HEK293 (cell line): ENCODE results near the gene INPP5D.

ENCODE experiments used
- CTCF ChIA-PET: fragments of 350-600 bp; formaldehyde crosslinking; extraction: SDS; loops from one replicate; lab custom pipeline; 2021; ENCODE audit warnings: antibody characterized with exemption; lab: Yijun Ruan, JAX
- POLR2A ChIA-PET: fragments of 300-600 bp; formaldehyde crosslinking; extraction: SDS; loops from one replicate; lab custom pipeline; 2020; ENCODE audit warnings: antibody characterized with exemption, inconsistent platforms; lab: Yijun Ruan, JAX
- H3K27ac ChIP-seq: fragments of 200-500 bp; sonication (Bioruptor generic); 2 replicates; pipeline ENCODE4 v1.5.1; 2014; ENCODE audit warnings: low read depth, low read length, control low read depth, inconsistent platforms; ENCODE audit errors: extremely low read depth
- H3K36me3 ChIP-seq, 2 experiments: fragments of 200-500 bp in 1 of 2; sonication (Bioruptor generic) in 1 of 2; 1 replicate in 1 of 2; 2 replicates in 1 of 2; pipeline ENCODE4 v1.5.1; 2014 to 2017; ENCODE audit warnings: inconsistent platforms in 2 of 2, low read length in 2 of 2; ENCODE audit not compliant: control insufficient read depth in 2 of 2, insufficient read depth in 1 of 2
- H3K4me1 ChIP-seq: fragments of 200-500 bp; sonication (Bioruptor generic); 2 replicates; pipeline ENCODE4 v1.5.1; 2014; ENCODE audit warnings: mild to moderate bottlenecking, low read length, inconsistent platforms; ENCODE audit not compliant: control insufficient read depth, insufficient read depth
- H3K4me3 ChIP-seq: 2 replicates; pipeline ENCODE4 v1.5.1; 2011; ENCODE audit warnings: low read depth, mild to moderate bottlenecking, control low read depth, low read length, moderate library complexity
- H3K9me3 ChIP-seq: fragments of 200-500 bp; sonication (Bioruptor generic); 2 replicates; pipeline ENCODE4 v1.5.1; 2014; ENCODE audit warnings: low read depth, low read length, inconsistent platforms; ENCODE audit not compliant: control insufficient read depth, insufficient read depth
- SCRT1 ChIP-seq: fragments of 450-650 bp; formaldehyde crosslinking; IDR thresholded peaks from 2 replicates; pipeline ENCODE4 v1.5.1; 2016; ENCODE audit warnings: missing biosample characterization, missing genetic modification characterization, borderline replicate concordance
- SCRT2 ChIP-seq: fragments of 450-650 bp; formaldehyde crosslinking; IDR thresholded peaks from 2 replicates; pipeline ENCODE4 v1.5.1; 2016; ENCODE audit warnings: missing biosample characterization, missing genetic modification characterization
- ZNF132 ChIP-seq: fragments of 450-650 bp; formaldehyde crosslinking; IDR thresholded peaks from 2 replicates; pipeline ENCODE4 v1.5.1; 2017; ENCODE audit warnings: missing biosample characterization, missing genetic modification characterization, borderline replicate concordance
- ZNF341 ChIP-seq: fragments of 450-650 bp; formaldehyde crosslinking; IDR thresholded peaks from 2 replicates; pipeline ENCODE4; 2016; ENCODE audit warnings: low read depth, missing biosample characterization, missing genetic modification characterization
- ZNF621 ChIP-seq: fragments of 450-650 bp; formaldehyde crosslinking; IDR thresholded peaks from 2 replicates; pipeline ENCODE4 v1.5.1; 2017; ENCODE audit warnings: missing biosample characterization, missing genetic modification characterization
- ZNF629 ChIP-seq: fragments of 450-650 bp; formaldehyde crosslinking; IDR thresholded peaks from 2 replicates; pipeline ENCODE4 v1.5.1; 2017; ENCODE audit warnings: missing biosample characterization, missing genetic modification characterization
- TF ChIP-seq, protein P1 (sequence below): fragments of 450-650 bp; formaldehyde crosslinking; conservative IDR thresholded peaks from 2 replicates; pipeline ENCODE4 v1.5.1; 2016; ENCODE audit warnings: low read depth, missing biosample characterization, missing genetic modification characterization
- TF ChIP-seq, protein P2 (sequence below): fragments of 450-650 bp; formaldehyde crosslinking; IDR thresholded peaks from 2 replicates; pipeline ENCODE4 v1.5.1; 2016; ENCODE audit warnings: missing biosample characterization, missing genetic modification characterization, low read depth
- TF ChIP-seq, protein P3 (sequence below): fragments of 450-650 bp; formaldehyde crosslinking; IDR thresholded peaks from 2 replicates; pipeline ENCODE4 v1.5.1; 2016; ENCODE audit warnings: missing biosample characterization, missing genetic modification characterization
- TF ChIP-seq, protein P4 (sequence below): fragments of 450-650 bp; formaldehyde crosslinking; IDR thresholded peaks from 2 replicates; pipeline ENCODE4 v1.5.1; 2016; ENCODE audit warnings: missing biosample characterization, missing genetic modification characterization

Gene INPP5D

DNA sequence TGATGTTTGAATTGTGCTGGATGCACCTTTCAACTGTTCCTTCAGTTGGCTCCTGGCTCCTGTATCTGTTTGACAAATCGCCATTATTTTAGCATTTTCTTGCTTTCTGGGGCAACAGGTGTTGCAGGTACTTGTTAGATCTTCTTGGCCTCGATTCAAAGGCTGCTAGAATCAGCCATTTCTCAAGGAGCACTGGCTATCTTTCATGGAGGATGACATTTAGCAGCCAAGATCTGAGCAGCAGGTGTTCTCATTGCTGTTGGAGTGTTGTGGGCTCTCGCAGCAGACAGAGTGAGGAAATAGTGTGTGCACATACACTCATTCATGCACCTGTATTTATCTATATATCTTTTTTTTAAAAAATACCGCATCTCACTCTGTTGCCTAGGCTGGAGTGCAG lies 52.2 kb downstream of the INPP5D start:
- TF ChIP-seq ZNF621 (no peak), SCRT1 (tag by site-specific recombination) (peak; percentile 86), ZNF629 (tag by site-specific recombination) (no peak), SCRT2 (peak; percentile 97)
- TF ChIP-seq, protein P1, sequence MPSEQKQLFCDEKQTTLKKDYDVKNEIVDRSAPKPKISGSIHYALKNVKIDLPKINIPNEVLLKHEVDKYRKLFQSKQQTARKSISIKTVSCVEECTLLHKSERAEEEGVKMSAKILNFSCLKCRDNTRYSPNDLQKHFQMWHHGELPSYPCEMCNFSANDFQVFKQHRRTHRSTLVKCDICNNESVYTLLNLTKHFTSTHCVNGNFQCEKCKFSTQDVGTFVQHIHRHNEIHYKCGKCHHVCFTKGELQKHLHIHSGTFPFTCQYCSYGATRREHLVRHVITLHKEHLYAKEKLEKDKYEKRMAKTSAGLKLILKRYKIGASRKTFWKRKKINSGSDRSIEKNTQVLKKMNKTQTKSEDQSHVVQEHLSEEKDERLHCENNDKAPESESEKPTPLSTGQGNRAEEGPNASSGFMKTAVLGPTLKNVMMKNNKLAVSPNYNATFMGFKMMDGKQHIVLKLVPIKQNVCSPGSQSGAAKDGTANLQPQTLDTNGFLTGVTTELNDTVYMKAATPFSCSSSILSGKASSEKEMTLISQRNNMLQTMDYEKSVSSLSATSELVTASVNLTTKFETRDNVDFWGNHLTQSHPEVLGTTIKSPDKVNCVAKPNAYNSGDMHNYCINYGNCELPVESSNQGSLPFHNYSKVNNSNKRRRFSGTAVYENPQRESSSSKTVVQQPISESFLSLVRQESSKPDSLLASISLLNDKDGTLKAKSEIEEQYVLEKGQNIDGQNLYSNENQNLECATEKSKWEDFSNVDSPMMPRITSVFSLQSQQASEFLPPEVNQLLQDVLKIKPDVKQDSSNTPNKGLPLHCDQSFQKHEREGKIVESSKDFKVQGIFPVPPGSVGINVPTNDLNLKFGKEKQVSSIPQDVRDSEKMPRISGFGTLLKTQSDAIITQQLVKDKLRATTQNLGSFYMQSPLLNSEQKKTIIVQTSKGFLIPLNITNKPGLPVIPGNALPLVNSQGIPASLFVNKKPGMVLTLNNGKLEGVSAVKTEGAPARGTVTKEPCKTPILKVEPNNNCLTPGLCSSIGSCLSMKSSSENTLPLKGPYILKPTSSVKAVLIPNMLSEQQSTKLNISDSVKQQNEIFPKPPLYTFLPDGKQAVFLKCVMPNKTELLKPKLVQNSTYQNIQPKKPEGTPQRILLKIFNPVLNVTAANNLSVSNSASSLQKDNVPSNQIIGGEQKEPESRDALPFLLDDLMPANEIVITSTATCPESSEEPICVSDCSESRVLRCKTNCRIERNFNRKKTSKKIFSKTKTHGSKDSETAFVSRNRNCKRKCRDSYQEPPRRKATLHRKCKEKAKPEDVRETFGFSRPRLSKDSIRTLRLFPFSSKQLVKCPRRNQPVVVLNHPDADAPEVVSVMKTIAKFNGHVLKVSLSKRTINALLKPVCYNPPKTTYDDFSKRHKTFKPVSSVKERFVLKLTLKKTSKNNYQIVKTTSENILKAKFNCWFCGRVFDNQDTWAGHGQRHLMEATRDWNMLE (tag by site-specific recombination) = no peak
- TF ChIP-seq, protein P2, sequence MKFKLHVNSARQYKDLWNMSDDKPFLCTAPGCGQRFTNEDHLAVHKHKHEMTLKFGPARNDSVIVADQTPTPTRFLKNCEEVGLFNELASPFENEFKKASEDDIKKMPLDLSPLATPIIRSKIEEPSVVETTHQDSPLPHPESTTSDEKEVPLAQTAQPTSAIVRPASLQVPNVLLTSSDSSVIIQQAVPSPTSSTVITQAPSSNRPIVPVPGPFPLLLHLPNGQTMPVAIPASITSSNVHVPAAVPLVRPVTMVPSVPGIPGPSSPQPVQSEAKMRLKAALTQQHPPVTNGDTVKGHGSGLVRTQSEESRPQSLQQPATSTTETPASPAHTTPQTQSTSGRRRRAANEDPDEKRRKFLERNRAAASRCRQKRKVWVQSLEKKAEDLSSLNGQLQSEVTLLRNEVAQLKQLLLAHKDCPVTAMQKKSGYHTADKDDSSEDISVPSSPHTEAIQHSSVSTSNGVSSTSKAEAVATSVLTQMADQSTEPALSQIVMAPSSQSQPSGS (tag by site-specific recombination) = no peak
- H3K4me1 ChIP-seq = no peaks in the 10 kb centered on the region
- no peaks in the 10 kb centered on the region for H3K9me3 ChIP-seq
- H3K36me3 ChIP-seq = no peaks in the 10 kb centered on the region
- ChIA-PET POLR2A (no interaction called here), CTCF (interaction anchor here (0.6 to 1.3 kb wide), 3 partner anchors 11 to 500 kb away, joined by 3 read pairs; no protein-coding TSS in a partner anchor)
- no peak overlapping the region for H3K4me3 ChIP-seq
- H3K27ac ChIP-seq = no peak overlapping the region

DNA sequence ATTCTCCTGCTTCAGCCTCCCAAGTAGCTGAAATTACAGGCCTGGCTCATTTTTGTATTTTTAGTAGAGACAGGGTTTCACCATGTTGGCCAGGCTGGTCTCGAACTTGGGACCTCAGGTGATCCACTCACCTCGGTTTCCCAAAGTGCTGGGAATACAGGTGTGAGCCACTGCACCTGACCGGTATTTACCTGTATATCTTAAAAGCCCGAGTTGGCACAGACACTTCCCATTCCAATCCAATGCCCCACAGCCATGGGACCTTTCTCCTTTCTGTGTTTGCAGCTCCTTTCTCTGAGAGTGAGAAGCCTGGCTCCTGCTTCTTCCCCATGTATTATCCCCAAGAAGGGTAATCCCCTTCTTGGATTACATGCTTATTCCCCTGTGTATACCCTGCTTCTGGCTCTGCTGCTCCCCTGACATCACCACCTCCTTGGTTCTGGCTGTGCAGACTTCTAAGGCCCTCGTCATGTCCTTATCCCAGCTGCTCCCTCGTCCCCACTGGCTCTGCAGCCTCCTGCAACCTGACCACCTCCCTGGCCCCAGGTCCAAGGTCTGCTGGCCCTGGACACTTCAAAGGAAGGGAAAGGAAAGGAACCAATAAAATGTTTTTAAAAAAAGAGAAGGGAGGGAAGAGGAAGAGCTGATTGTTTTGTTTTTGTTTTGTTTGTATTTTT lies 52.8 kb downstream of the INPP5D start:
- CTCF ChIA-PET = interaction anchor here (0.6 to 1.3 kb wide), 4 partner anchors 10 to 501 kb away, joined by 3 read pairs; no protein-coding TSS in a partner anchor
- H3K4me3 ChIP-seq = no peak overlapping the region
- POLR2A ChIA-PET = no interaction called here
- TF ChIP-seq, protein P3, sequence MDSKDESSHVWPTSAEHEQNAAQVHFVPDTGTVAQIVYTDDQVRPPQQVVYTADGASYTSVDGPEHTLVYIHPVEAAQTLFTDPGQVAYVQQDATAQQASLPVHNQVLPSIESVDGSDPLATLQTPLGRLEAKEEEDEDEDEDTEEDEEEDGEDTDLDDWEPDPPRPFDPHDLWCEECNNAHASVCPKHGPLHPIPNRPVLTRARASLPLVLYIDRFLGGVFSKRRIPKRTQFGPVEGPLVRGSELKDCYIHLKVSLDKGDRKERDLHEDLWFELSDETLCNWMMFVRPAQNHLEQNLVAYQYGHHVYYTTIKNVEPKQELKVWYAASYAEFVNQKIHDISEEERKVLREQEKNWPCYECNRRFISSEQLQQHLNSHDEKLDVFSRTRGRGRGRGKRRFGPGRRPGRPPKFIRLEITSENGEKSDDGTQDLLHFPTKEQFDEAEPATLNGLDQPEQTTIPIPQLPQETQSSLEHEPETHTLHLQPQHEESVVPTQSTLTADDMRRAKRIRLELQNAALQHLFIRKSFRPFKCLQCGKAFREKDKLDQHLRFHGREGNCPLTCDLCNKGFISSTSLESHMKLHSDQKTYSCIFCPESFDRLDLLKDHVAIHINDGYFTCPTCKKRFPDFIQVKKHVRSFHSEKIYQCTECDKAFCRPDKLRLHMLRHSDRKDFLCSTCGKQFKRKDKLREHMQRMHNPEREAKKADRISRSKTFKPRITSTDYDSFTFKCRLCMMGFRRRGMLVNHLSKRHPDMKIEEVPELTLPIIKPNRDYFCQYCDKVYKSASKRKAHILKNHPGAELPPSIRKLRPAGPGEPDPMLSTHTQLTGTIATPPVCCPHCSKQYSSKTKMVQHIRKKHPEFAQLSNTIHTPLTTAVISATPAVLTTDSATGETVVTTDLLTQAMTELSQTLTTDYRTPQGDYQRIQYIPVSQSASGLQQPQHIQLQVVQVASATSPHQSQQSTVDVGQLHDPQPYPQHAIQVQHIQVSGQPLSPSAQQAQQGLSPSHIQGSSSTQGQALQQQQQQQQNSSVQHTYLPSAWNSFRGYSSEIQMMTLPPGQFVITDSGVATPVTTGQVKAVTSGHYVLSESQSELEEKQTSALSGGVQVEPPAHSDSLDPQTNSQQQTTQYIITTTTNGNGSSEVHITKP (tag by site-specific recombination) = 0 out of 2 replicates have a peak, but pooled peaks have one; percentile 9
- TF ChIP-seq ZNF132 (tag by site-specific recombination) (no peak), ZNF341 (tag by site-specific recombination) (peak; percentile 44; the same call in 1 of the 2 replicates)
- TF ChIP-seq, protein P4, sequence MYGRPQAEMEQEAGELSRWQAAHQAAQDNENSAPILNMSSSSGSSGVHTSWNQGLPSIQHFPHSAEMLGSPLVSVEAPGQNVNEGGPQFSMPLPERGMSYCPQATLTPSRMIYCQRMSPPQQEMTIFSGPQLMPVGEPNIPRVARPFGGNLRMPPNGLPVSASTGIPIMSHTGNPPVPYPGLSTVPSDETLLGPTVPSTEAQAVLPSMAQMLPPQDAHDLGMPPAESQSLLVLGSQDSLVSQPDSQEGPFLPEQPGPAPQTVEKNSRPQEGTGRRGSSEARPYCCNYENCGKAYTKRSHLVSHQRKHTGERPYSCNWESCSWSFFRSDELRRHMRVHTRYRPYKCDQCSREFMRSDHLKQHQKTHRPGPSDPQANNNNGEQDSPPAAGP (tag by site-specific recombination) = no peak
- TF ChIP-seq, all 188 proteins: peak for 2
- Histone ChIP-seq H3K9me3 (no peaks in the 10 kb centered on the region), H3K27ac (no peak overlapping the region), H3K4me1 (no peaks in the 10 kb centered on the region), H3K36me3 (no peaks in the 10 kb centered on the region)
